Heart left ventricle (tissue), 16 donors: Measurements from ENCODE around the gene RABL6. TPM values are rescaled to one million over a fixed set of nuclear protein-coding genes. Genes with fewer than 3 reads are reported as not detected.

Experiments
- ATAC-seq, 4 donors: fragments of 200-7000 bp; cut with Tn5 transposase; one replicate each; pipeline ENCODE4 v1.9.1; 2020 to 2022; ENCODE audit warnings: moderate library complexity in 4 of 4, mild to moderate bottlenecking in 3 of 4, moderate number of reproducible peaks in 1 of 4
- DNase-seq, 5 donors: peaks; one replicate each; pipeline ENCODE4 v3.0.0-alpha.2; 2020
- H3K27ac ChIP-seq, 12 donors: fragments of 200-600 bp; sonication (generic) in 4 of 12; one replicate each; pipeline versions ENCODE4 v1.5.0 to v1.8.0; 2016 to 2022; ENCODE audit warnings: mild to moderate bottlenecking in 2 of 12
- H3K27me3 ChIP-seq, 9 donors: fragments of 200-600 bp; sonication (generic) in 2 of 9; one replicate each; pipeline versions ENCODE4 v1.5.1 to v1.8.0; 2016 to 2022; ENCODE audit warnings: mild to moderate bottlenecking in 3 of 9
- H3K36me3 ChIP-seq, 9 donors: fragments of 200-600 bp; sonication (generic) in 2 of 9; one replicate each; pipeline versions ENCODE4 v1.5.0 to v1.8.0; 2018 to 2022; ENCODE audit warnings: mild to moderate bottlenecking in 2 of 9
- H3K4me1 ChIP-seq, 12 donors: fragments of 200-600 bp; sonication (generic) in 4 of 12; one replicate each; pipeline versions ENCODE4 v1.5.0 to v1.8.0; 2016 to 2022; ENCODE audit warnings: mild to moderate bottlenecking in 3 of 12
- H3K4me3 ChIP-seq, 12 donors: fragments of 200-600 bp; sonication (generic) in 4 of 12; one replicate each; pipeline versions ENCODE4 v1.5.0 to v1.8.0; 2017 to 2022; ENCODE audit warnings: mild to moderate bottlenecking in 9 of 12, moderate library complexity in 4 of 12
- H3K9me3 ChIP-seq, 12 donors: fragments of 200-600 bp; sonication (generic) in 4 of 12; one replicate each; pipeline versions ENCODE4 v1.5.0 to v1.8.0; 2016 to 2022; ENCODE audit warnings: mild to moderate bottlenecking in 1 of 12
- POLR2A ChIP-seq, 2 donors: fragments of 450-650 bp; IDR thresholded peaks; one replicate each; pipeline ENCODE4 v1.6.1; 2017; ENCODE audit warnings: antibody characterized with exemption in 2 of 2, mild to moderate bottlenecking in 2 of 2, moderate library complexity in 2 of 2
- WGBS, 4 donors: extraction: QIAGEN DNeasy Blood & Tissue Kit in 2 of 4; methylation state at CpG; one replicate each; pipeline versions ENCODE4 v1.1.5 to v1.1.7; 2013 to 2018; 5-methylcytosine and 5-hydroxymethylcytosine counted together
- intact Hi-C, 10 donors: fragments of 100-400 bp; cut with DNase I; formaldehyde crosslinking; loops; one replicate each; pipeline versions ENCODE4 v1.11.1 to v1.14.2; 2022
- long read RNA-seq, 3 donors: library from polyadenylated mRNA; unstranded; transcript quantifications; one replicate each; pipeline ENCODE4 v2.0.0, GENCODE V29; 2020 to 2021
- polyA plus RNA-seq, 2 donors: library from polyadenylated mRNA; stranded (reverse); fragments of 200-250 nt; gene quantifications; one replicate each; pipeline ENCODE4 v1.2.3, GENCODE V29; 2013
- total RNA-seq, 9 donors: library from RNA; depleted of rRNA in 2 of 9; stranded (reverse); fragments of >200 nt in 2 of 9; fragmentation: NEBNext Ultra II Directional in 3 of 9; extraction: Animal tissue kit (Norgen Biotek cat#: 25700) in 3 of 9; gene quantifications; one replicate each; pipeline versions ENCODE4 v1.1.0 to v1.2.4, GENCODE V29; 2016 to 2023
- TF ChIP-seq, protein P1 (sequence below), 12 donors: fragments of 200-600 bp; sonication (generic) in 4 of 12; IDR thresholded peaks; one replicate each; pipeline versions ENCODE4 v1.5.0 to v1.8.0; 2018 to 2022; ENCODE audit warnings: antibody characterized with exemption in 12 of 12, mild to moderate bottlenecking in 5 of 12
- donor health status: ischemic (EF 13 %, LVEDD 7.1; RV severe dilation, severe dysfunction).
- donor health status: healthy with polysubstance abuse.
- donor health status: DM: no; HTN: yes; CAD: no.
- donor health status: DM: no; HTN: no; CAD: no.
- donor health status: ischemic (EF 25% LVEDD 6.9; RV normal size, moderate dysfunction).
- donor health status: ischemic (EF 25% LVEDD 5.7; RV mildly dilated, moderate dysfunction).
- donor health status: healthy.
- donor health status: DM: yes; HTN: yes; CAD: no.
- donor health status: ischemic (EF 35%, LVEDD 5.7; RV mildly dilated, moderate dysfunction).
- donor health status: nonischemic (EF 11% LVEDD 7.7; RV severe dilation, severe dysfunction).
- donor health status: DM: yes; HTN: yes; CAD: no.
- donor health status: PGD.
- donor health status: ischemic (EF 29% LVEDD 5.4; RV normal size, mild dysfunction).
- donor health status: nonischemic (EF 23%, LVEDD 6.1; RV moderate dilation, normal function).

Gene RABL6
- 10 to 100 TPM; 59.4 to 82.2 (median 71.6) TPM for total RNA-seq
- 10 to 100 TPM; 63.5 to 90.8 TPM for polyA plus RNA-seq
- long read RNA-seq, donor 1, transcript RABL6-201 (15 exons, 3,091 nt) = major isoform, 13 of 72 reads
- long read RNA-seq, donor 1, partial matches to known transcripts = 50 of 72 reads
- long read RNA-seq, donor 1, other reads (novel, unspliced or antisense) = 8 of 72 reads
- long read RNA-seq, donor 2, partial matches to known transcripts = 10 of 13 reads
- long read RNA-seq, donor 2, other reads (novel, unspliced or antisense) = 0 of 13 reads
- long read RNA-seq, donor 3, transcript RABL6-205 (6 exons, 3,328 nt) = minor isoform, 6 of 98 reads
- long read RNA-seq, donor 3, transcript RABL6-201 (15 exons, 3,091 nt) = major isoform, 15 of 98 reads
- long read RNA-seq, donor 3, partial matches to known transcripts = 65 of 98 reads
- long read RNA-seq, donor 3, other reads (novel, unspliced or antisense) = 9 of 98 reads

DNA sequence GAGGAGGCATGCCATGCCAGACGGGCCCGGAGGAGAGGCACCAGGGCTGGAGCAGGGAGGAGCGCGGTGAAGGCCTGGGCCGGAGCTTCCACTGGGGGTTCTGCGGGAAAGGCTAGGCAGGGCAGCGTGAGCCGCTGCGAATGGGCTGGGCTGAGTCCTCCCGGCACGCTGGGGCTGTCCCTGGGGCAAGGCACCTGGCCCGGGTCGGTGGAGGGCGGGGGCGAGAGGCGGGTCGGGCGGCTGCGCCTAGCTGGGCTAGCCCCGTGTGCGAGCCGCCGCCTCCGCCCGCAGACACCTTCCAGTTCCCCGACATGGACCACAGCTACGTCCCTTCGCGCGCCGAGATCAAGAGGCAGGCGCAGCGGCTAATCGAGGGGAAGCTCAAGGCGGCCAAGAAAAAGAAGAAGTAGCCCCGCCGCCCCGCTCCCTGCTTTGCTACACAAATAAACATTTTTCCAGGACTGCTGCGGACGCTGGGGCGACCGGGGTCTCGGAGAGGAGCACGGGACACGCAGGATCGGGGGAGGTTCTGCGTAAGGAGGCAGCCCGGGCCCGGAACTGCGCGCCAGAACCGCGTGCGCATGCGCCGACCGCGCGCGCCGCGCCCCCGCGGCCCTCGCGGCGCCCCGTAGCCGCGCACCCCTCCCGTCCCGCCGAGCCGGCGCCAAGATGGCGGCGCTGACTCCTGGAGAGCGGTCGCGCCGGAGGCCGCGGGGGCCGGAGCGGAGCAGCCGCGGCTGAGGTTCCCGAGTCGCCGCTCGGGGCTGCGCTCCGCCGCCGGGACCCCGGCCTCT lies at the start of gene RABL6:
RABL6 (plus strand) TSS at position 668 of the 794 bp plus-strand sequence. CDS start 249 bp downstream, outside the sequence.
- TF ChIP-seq, protein P1, sequence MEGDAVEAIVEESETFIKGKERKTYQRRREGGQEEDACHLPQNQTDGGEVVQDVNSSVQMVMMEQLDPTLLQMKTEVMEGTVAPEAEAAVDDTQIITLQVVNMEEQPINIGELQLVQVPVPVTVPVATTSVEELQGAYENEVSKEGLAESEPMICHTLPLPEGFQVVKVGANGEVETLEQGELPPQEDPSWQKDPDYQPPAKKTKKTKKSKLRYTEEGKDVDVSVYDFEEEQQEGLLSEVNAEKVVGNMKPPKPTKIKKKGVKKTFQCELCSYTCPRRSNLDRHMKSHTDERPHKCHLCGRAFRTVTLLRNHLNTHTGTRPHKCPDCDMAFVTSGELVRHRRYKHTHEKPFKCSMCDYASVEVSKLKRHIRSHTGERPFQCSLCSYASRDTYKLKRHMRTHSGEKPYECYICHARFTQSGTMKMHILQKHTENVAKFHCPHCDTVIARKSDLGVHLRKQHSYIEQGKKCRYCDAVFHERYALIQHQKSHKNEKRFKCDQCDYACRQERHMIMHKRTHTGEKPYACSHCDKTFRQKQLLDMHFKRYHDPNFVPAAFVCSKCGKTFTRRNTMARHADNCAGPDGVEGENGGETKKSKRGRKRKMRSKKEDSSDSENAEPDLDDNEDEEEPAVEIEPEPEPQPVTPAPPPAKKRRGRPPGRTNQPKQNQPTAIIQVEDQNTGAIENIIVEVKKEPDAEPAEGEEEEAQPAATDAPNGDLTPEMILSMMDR (IDR thresholded peaks at IDR 0.05) = no peak
- TF ChIP-seq POLR2A (IDR thresholded peaks at IDR 0.05) = peak in 1 of 2 donors; percentile 73
- peaks cover 0 to 24% (median 10%) of the 10 kb centered on the region in 9 donors for H3K36me3 ChIP-seq
- intact Hi-C loops = no loop called here
- H3K27me3 ChIP-seq = peaks cover 0 to 1% (median 0%) of the 10 kb centered on the region in 9 donors
- peak within 1 kb of the TSS; percentile 64 to 96 (median 92) for H3K27ac ChIP-seq
- peak; percentile 81 to 92 (median 83) for DNase-seq
- peak within 1 kb of the TSS; percentile 80 to 100 (median 94) for H3K4me3 ChIP-seq
- H3K4me1 ChIP-seq = peaks cover 13 to 45% (median 33%) of the 10 kb centered on the region in 12 donors
- WGBS, 4 donors = 1% methylated on average over 38 to 96 of the region's 96 CpGs
- ATAC-seq = peak; percentile 62 to 94 (median 88)
- no peaks in the 10 kb centered on the region for H3K9me3 ChIP-seq

DNA sequence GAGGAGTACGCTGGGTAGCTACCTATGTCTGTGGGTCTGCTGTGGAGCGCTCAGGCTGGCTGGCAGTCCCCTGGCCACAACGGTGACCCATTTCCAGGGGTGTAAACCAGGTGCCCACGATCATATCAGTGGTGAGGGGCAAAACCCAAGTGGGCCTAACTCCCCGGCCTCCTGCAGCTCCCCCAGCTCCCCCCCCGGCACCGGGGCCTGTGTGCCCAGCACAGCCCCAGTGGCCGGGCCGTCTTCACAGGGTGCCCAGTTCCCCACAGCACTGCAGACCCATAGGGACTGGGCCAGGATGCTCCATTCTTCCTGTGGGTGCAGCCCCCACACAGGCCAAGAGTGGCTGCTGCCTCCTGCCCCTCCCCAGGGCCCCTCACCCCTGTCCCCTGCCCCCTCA lies 48.7 kb upstream of the RABL6 start:
- 78 to 81% (median 80%) methylated on average over 7 to 9 of the region's 9 CpGs for WGBS, 4 donors
- H3K27me3 ChIP-seq = peaks cover 0 to 5% (median 0%) of the 10 kb centered on the region in 9 donors

GRCh38 chr9:136759436-136760325 lies 48.1 kb upstream of the RABL6 start:
- H3K27ac ChIP-seq = no peak overlapping the region
- DNase-seq (peak in 1 of 5 donors; percentile 61), ATAC-seq (no peak)
- TF ChIP-seq POLR2A (IDR thresholded peaks at IDR 0.05) = no peak
- TF ChIP-seq, protein P1 (IDR thresholded peaks at IDR 0.05) = no peak
- H3K4me3 ChIP-seq = no peak overlapping the region
- intact Hi-C loops = no loop called here
- peaks cover 0 to 18% (median 2%) of the 10 kb centered on the region in 12 donors for H3K4me1 ChIP-seq
- no peaks in the 10 kb centered on the region for H3K36me3 ChIP-seq
- H3K9me3 ChIP-seq = peaks cover 0 to 10% (median 0%) of the 10 kb centered on the region in 12 donors
- peaks cover 0 to 5% (median 0%) of the 10 kb centered on the region in 9 donors for H3K27me3 ChIP-seq
- WGBS, 4 donors = 81 to 92% (median 89%) methylated on average over 13 to 27 of the region's 27 CpGs

More for the DNA sequence above, 48.7 kb upstream of the RABL6 start:
- Histone ChIP-seq H3K4me3 (no peak overlapping the region), H3K27ac (no peak overlapping the region), H3K4me1 (peaks cover 0 to 18% (median 0%) of the 10 kb centered on the region in 12 donors), H3K9me3 (peaks cover 0 to 10% (median 0%) of the 10 kb centered on the region in 12 donors), H3K36me3 (no peaks in the 10 kb centered on the region)
- intact Hi-C loops = no loop called here
- ATAC-seq (no peak), DNase-seq (no peak)
- TF ChIP-seq POLR2A (IDR thresholded peaks at IDR 0.05) = no peak
- TF ChIP-seq, protein P1 (IDR thresholded peaks at IDR 0.05) = no peak
